ENCODE measurements around the gene U2AF2. TPM values are rescaled to one million over a fixed set of nuclear protein-coding genes. Genes with fewer than 3 reads are reported as not detected.
"Not testable (repeated sequence)": the region's sequence is repeated elsewhere in the genome, so short reads cannot be mapped to it uniquely, and the experiment has no call there.

U2AF2 gene
- total and polyA plus RNA-seq, 4 donors, result 109 to 181 (median 132) TPM

GRCh38 chr19:55717251-55717650, 62.4 kb downstream of the U2AF2 start:
- no peaks in the 10 kb centered on the region for H3K36me3 ChIP-seq (ENCODE audit: control insufficient read depth in 4 of 4, insufficient read depth in 4 of 4, low read length in 4 of 4)
- ATAC-seq (ENCODE audit: insufficient read depth, low FRiP score), result no peak
- H3K9ac ChIP-seq (ENCODE audit: insufficient read depth in 1 of 2, low read length in 2 of 2), result no peak overlapping the region
- no peaks in the 10 kb centered on the region for H3K4me1 ChIP-seq (ENCODE audit: control insufficient read depth in 5 of 5, insufficient read depth in 5 of 5, low read length in 5 of 5)
- H3K4me3 ChIP-seq, result no peak overlapping the region
- 70 to 83% methylated on average over 11 of the region's 11 CpGs for WGBS, 2 donors
- no peak for TF ChIP-seq CTCF (IDR thresholded peaks at IDR 0.05; ENCODE audit: control extremely low read depth, extremely low read depth)
- H3K9me3 ChIP-seq (ENCODE audit: control insufficient read depth in 4 of 4, insufficient read depth in 3 of 4, low read length in 3 of 4), result peaks cover 0 to 10% (median 3%) of the 10 kb centered on the region in 4 donors
- H3K27me3 ChIP-seq (ENCODE audit: control insufficient read depth in 3 of 3, insufficient read depth in 3 of 3, low read length in 2 of 3), result peaks cover 0 to 7% (median 0%) of the 10 kb centered on the region in 3 donors
- H3K27ac ChIP-seq (ENCODE audit: low read depth in 1 of 2, low read length in 1 of 2), result no peak overlapping the region
- no peak for DNase-seq

- not testable (repeated sequence) for ATAC-seq (ENCODE audit: insufficient read depth, low FRiP score); H3K4me1 ChIP-seq (ENCODE audit: control insufficient read depth in 5 of 5, insufficient read depth in 5 of 5, low read length in 5 of 5); DNase-seq; H3K27me3 ChIP-seq (ENCODE audit: control insufficient read depth in 3 of 3, insufficient read depth in 3 of 3, low read length in 2 of 3); H3K36me3 ChIP-seq (ENCODE audit: control insufficient read depth in 4 of 4, insufficient read depth in 4 of 4, low read length in 4 of 4); H3K9ac ChIP-seq (ENCODE audit: insufficient read depth in 1 of 2, low read length in 2 of 2); H3K27ac ChIP-seq (ENCODE audit: low read depth in 1 of 2, low read length in 1 of 2); H3K4me3 ChIP-seq
- peaks cover 0 to 10% (median 3%) of the 10 kb centered on the region in 4 donors for H3K9me3 ChIP-seq (ENCODE audit: control insufficient read depth in 4 of 4, insufficient read depth in 3 of 4, low read length in 3 of 4)
- 37 to 62% methylated on average over 13 of the region's 13 CpGs for WGBS, 2 donors
Measured at GRCh38 chr19:55717879-55718711, 63.3 kb downstream of the U2AF2 start.

- H3K27me3 ChIP-seq (ENCODE audit: control insufficient read depth in 3 of 3, insufficient read depth in 3 of 3, low read length in 2 of 3), result peaks cover 0 to 7% (median 0%) of the 10 kb centered on the region in 3 donors
Measured at GRCh38 chr19:55720214-55720746, 65.4 kb downstream of the U2AF2 start.

More at GRCh38 chr19:55720214-55720746, 65.4 kb downstream of the U2AF2 start:
- H3K9me3 ChIP-seq (ENCODE audit: control insufficient read depth in 4 of 4, insufficient read depth in 3 of 4, low read length in 3 of 4), result peaks cover 0 to 10% (median 3%) of the 10 kb centered on the region in 4 donors
- no peak overlapping the region for H3K9ac ChIP-seq (ENCODE audit: insufficient read depth in 1 of 2, low read length in 2 of 2)
- no peak overlapping the region for H3K4me3 ChIP-seq
- no peak for TF ChIP-seq CTCF (IDR thresholded peaks at IDR 0.05; ENCODE audit: control extremely low read depth, extremely low read depth)
- no peaks in the 10 kb centered on the region for H3K36me3 ChIP-seq (ENCODE audit: control insufficient read depth in 4 of 4, insufficient read depth in 4 of 4, low read length in 4 of 4)
- DNase-seq (no peak), ATAC-seq (ENCODE audit: insufficient read depth, low FRiP score) (no peak)
- no peak overlapping the region for H3K27ac ChIP-seq (ENCODE audit: low read depth in 1 of 2, low read length in 1 of 2)
- WGBS, 2 donors, result 72 to 74% methylated on average over 5 of the region's 5 CpGs
- no peaks in the 10 kb centered on the region for H3K4me1 ChIP-seq (ENCODE audit: control insufficient read depth in 5 of 5, insufficient read depth in 5 of 5, low read length in 5 of 5)
